ENCODE measurements around the gene SLC5A10.
"Not testable (repeated sequence)": the region's sequence is repeated elsewhere in the genome, so short reads cannot be mapped to it uniquely, and the experiment has no call there.

The SLC5A10 gene

DNA sequence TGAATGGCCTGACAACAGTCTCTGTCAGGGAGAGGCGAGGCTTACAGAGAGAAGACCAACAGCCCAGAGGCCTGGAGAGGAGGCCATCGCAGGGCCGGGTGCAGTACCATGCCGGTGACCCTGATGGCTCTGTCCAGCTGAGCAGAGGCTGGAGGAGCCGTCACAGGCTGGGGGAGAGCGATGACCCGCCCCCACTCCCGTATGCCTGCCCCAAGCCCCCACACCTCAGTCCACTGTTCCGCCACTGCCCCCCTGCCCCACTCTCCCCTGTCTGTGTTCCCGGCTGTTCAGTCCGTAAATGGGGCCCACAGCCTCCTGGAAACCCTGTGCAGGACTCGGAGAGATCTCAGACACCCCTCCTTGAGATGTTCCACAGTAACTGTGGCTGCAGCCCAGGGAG lies 65.4 kb downstream of the SLC5A10 start:
- no peak overlapping the region for H3K4me3 ChIP-seq (replicated peaks; ENCODE audit: low read depth, low read length)
- no peak for DNase-seq (ENCODE audit: low read depth)
- no peak for TF ChIP-seq CTCF (IDR thresholded peaks at IDR 0.05; ENCODE audit: low read length, missing control alignments)

GRCh38 chr17:19017804-19018599 lies 66.0 kb downstream of the SLC5A10 start:
- H3K4me3 ChIP-seq (replicated peaks; ENCODE audit: low read depth, low read length) = no peak overlapping the region
- no peak for TF ChIP-seq CTCF (IDR thresholded peaks at IDR 0.05; ENCODE audit: low read length, missing control alignments)
- no peak for DNase-seq (ENCODE audit: low read depth)

- DNase-seq (ENCODE audit: low read depth) = no peak
- no peak for TF ChIP-seq CTCF (IDR thresholded peaks at IDR 0.05; ENCODE audit: low read length, missing control alignments)
- H3K4me3 ChIP-seq (replicated peaks; ENCODE audit: low read depth, low read length) = no peak overlapping the region
Measured at GRCh38 chr17:19018600-19018950, 66.6 kb downstream of the SLC5A10 start.

GRCh38 chr17:19019041-19019941 lies 67.3 kb downstream of the SLC5A10 start:
- no peak for TF ChIP-seq CTCF (IDR thresholded peaks at IDR 0.05; ENCODE audit: low read length, missing control alignments)
- no peak overlapping the region for H3K4me3 ChIP-seq (replicated peaks; ENCODE audit: low read depth, low read length)
- no peak for DNase-seq (ENCODE audit: low read depth)

- TF ChIP-seq CTCF (IDR thresholded peaks at IDR 0.05; ENCODE audit: low read length, missing control alignments) = no peak
- no peak overlapping the region for H3K4me3 ChIP-seq (replicated peaks; ENCODE audit: low read depth, low read length)
- no peak for DNase-seq (ENCODE audit: low read depth)
Measured at GRCh38 chr17:19020016-19020415, 68.1 kb downstream of the SLC5A10 start.

GRCh38 chr17:19021011-19021621 lies 69.2 kb downstream of the SLC5A10 start:
- not testable (repeated sequence) for DNase-seq (ENCODE audit: low read depth); H3K4me3 ChIP-seq (replicated peaks; ENCODE audit: low read depth, low read length)

DNA sequence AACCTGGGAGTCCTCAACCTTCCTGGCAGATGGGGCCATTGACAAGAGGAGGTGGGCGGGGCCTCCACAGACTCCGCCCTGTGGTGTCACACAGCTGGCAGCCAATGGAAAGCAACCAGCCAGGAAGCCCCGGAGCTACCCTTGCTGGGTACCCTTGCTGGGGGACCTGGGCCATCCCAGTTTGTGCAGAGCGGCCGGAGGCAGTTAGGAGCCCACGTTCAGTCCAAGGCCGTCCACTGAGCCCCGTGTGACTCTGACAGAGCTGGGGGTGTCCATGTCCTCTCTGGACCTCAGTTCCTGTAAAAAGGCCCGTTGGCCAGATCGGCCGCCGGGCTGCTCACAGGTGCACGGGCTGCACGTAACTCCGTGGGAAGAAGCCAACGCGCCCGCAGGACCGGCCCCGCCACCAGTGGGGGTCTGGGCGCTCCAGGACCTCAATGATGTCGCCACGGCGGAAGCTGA lies 69.7 kb downstream of the SLC5A10 start:
- H3K4me3 ChIP-seq (replicated peaks; ENCODE audit: low read depth, low read length) = no peak overlapping the region
- no peak for TF ChIP-seq CTCF (IDR thresholded peaks at IDR 0.05; ENCODE audit: low read length, missing control alignments)
- no peak for DNase-seq (ENCODE audit: low read depth)
